ENCODE results near the gene AGAP1. TPM values are rescaled to one million over a fixed set of nuclear protein-coding genes. Genes with fewer than 3 reads are reported as not detected.

AGAP1 gene
- total RNA-seq, 4 donors from 2014 or later = 33.7 to 55.2 (median 37.5) TPM

DNA sequence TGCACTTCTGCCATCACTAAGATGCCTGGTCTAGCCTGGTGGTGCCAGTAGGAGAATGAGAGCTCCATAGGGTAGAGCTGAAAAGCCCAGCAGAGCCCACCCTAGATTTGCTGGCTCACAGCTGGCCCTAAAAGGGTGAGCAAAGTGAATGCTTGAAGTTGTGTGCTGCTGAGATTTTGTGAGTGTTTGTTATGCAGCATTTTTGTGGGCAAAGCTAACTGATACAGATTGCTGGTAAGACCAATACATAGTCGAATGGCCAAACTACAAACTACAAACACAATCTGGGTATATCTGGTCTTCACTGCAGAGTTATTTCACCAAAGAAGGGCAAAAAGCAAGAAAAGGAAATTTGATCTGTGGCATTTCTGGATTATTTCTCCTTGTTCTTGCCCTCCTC, 7.1 kb upstream of the AGAP1 start:
- ATAC-seq = no peak
- Histone ChIP-seq H3K4me1 (no peaks in the 10 kb centered on the region), H3K27me3 (no peaks in the 10 kb centered on the region), H3K9me3 (peaks cover 0 to 18% (median 0%) of the 10 kb centered on the region in 3 donors), H3K27ac (no peak overlapping the region), H3K4me3 (no peak overlapping the region), H3K36me3 (no peaks in the 10 kb centered on the region)
- TF ChIP-seq, protein P1, sequence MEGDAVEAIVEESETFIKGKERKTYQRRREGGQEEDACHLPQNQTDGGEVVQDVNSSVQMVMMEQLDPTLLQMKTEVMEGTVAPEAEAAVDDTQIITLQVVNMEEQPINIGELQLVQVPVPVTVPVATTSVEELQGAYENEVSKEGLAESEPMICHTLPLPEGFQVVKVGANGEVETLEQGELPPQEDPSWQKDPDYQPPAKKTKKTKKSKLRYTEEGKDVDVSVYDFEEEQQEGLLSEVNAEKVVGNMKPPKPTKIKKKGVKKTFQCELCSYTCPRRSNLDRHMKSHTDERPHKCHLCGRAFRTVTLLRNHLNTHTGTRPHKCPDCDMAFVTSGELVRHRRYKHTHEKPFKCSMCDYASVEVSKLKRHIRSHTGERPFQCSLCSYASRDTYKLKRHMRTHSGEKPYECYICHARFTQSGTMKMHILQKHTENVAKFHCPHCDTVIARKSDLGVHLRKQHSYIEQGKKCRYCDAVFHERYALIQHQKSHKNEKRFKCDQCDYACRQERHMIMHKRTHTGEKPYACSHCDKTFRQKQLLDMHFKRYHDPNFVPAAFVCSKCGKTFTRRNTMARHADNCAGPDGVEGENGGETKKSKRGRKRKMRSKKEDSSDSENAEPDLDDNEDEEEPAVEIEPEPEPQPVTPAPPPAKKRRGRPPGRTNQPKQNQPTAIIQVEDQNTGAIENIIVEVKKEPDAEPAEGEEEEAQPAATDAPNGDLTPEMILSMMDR (IDR thresholded peaks at IDR 0.05) = no peak
- TF ChIP-seq POLR2AphosphoS5 (IDR thresholded peaks at IDR 0.05) = no peak
- 91 to 92% methylated on average over 1 of the region's 1 CpG for WGBS, 2 donors (ENCODE audit: low coverage in 1 of 2)

GRCh38 chr2:235489897-235490296, 3.9 kb upstream of the AGAP1 start:
- Histone ChIP-seq H3K36me3 (no peaks in the 10 kb centered on the region), H3K4me1 (peaks cover 0 to 12% (median 5%) of the 10 kb centered on the region in 3 donors), H3K9me3 (peaks cover 0 to 25% (median 0%) of the 10 kb centered on the region in 3 donors), H3K27ac (no peak overlapping the region), H3K4me3 (no peak overlapping the region), H3K27me3 (no peaks in the 10 kb centered on the region)
- no peak for ATAC-seq
- WGBS, 2 donors (ENCODE audit: low coverage in 1 of 2) = 90 to 100% methylated on average over 1 to 2 of the region's 2 CpGs
- TF ChIP-seq POLR2A (IDR thresholded peaks at IDR 0.05) (no peak), EP300 (IDR thresholded peaks at IDR 0.05) (no peak)
- TF ChIP-seq, protein P1 (IDR thresholded peaks at IDR 0.05) = no peak

GRCh38 chr2:235492850-235493344, 946 bp upstream of the AGAP1 start:
- no peak for ATAC-seq
- Histone ChIP-seq H3K27ac (peak overlapping the region; percentile 70 to 91 (median 86)), H3K36me3 (no peaks in the 10 kb centered on the region), H3K4me3 (peak overlapping the region; percentile 67 to 71), H3K9me3 (peaks cover 0 to 12% (median 0%) of the 10 kb centered on the region in 3 donors), H3K4me1 (peaks cover 0 to 38% (median 21%) of the 10 kb centered on the region in 3 donors), H3K27me3 (no peaks in the 10 kb centered on the region)
- TF ChIP-seq EP300 (IDR thresholded peaks at IDR 0.05) (no peak), POLR2A (IDR thresholded peaks at IDR 0.05) (no peak), POLR2AphosphoS5 (IDR thresholded peaks at IDR 0.05) (no peak)
- TF ChIP-seq, protein P1 (IDR thresholded peaks at IDR 0.05) = no peak
- 6 to 67% methylated on average over 2 to 13 of the region's 27 CpGs for WGBS, 2 donors (ENCODE audit: low coverage in 1 of 2)

DNA sequence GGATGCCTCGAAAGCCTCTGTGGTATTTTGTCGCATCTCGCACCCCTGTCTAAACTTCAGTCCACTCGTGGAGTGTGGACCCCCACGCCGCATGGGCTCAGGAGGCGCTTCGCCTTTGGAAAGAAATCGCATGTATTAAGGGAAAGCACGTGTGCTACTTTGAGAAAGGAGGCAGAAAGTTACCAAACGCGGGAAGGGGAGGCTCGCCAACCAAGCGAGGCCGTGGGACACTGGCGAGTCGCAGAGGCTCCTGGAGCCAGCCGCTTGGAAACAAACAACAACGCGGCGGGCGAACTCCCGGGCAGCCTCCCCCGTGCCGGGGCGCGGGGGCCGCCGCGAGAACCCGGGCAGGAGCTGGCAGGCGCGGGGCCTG, 455 bp upstream of the AGAP1 start:
- TF ChIP-seq POLR2AphosphoS5 (IDR thresholded peaks at IDR 0.05) = no peak
- TF ChIP-seq, protein P1 (IDR thresholded peaks at IDR 0.05) = peak in 1 of 4 experiments; percentile 22
- ATAC-seq = peak; percentile 69
- WGBS, 2 donors (ENCODE audit: low coverage in 1 of 2) = 12% methylated on average over 13 of the region's 33 CpGs; no CpG with 5 or more reads in 1 of the 2 donors

DNA sequence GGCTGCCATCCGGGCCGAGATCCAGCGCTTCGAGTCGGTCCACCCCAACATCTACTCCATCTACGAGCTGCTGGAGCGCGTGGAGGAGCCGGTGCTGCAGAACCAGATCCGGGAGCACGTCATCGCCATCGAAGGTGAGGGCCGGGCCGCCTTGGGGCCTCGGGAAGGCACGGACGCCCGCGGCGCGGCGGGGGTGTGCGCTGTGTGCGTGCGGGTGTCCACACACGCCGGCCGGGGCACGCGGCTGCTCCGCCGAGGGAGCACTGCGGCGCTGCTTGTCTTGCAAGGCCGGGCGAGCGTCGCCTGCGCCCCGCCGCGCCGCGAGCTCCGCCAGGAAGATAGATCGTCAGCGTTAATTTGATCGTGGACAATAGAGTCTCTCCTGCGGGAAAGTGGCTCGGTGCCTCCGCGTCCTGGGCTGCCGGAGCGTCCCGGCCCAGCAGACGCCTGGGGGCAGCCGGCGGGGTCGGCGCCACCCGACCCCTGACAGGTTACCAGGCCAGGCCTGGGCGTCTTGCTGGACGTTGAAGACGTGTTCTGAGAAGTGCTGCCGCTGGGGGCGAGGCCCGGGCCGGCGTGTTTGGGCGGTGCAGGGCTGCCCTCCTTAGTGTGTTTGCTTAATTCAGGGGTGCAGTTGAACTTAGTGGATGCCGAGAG, 1.0 kb downstream of the AGAP1 start:
- H3K4me1 ChIP-seq = peaks cover 0 to 42% (median 21%) of the 10 kb centered on the region in 3 donors
- ATAC-seq = peak; percentile 2
- peaks cover 0 to 12% (median 0%) of the 10 kb centered on the region in 3 donors for H3K9me3 ChIP-seq
- H3K4me3 ChIP-seq = peak overlapping the region; percentile 60 to 71
- TF ChIP-seq, protein P1 (IDR thresholded peaks at IDR 0.05) = no peak
- TF ChIP-seq POLR2A (IDR thresholded peaks at IDR 0.05) (peak in 1 of 2 donors; percentile 7), POLR2AphosphoS5 (IDR thresholded peaks at IDR 0.05) (no peak), EP300 (IDR thresholded peaks at IDR 0.05) (no peak)
- no peaks in the 10 kb centered on the region for H3K36me3 ChIP-seq
- H3K27ac ChIP-seq = peak overlapping the region in 3 of 4 donors; percentile 77 to 85 (median 83)
- WGBS, 2 donors (ENCODE audit: low coverage in 1 of 2) = 0% methylated on average over 7 of the region's 72 CpGs; no CpG with 5 or more reads in 1 of the 2 donors
- no peaks in the 10 kb centered on the region for H3K27me3 ChIP-seq

More for the DNA sequence above, 455 bp upstream of the AGAP1 start:
- H3K4me3 ChIP-seq = peak overlapping the region; percentile 67 to 71
- no peaks in the 10 kb centered on the region for H3K27me3 ChIP-seq
- H3K36me3 ChIP-seq = no peaks in the 10 kb centered on the region
- H3K9me3 ChIP-seq = peaks cover 0 to 12% (median 0%) of the 10 kb centered on the region in 3 donors
- H3K4me1 ChIP-seq = peaks cover 0 to 38% (median 21%) of the 10 kb centered on the region in 3 donors
- peak overlapping the region; percentile 70 to 91 (median 86) for H3K27ac ChIP-seq
